ENCODE data around the gene MRRF. TPM values are rescaled to one million over a fixed set of nuclear protein-coding genes. Genes with fewer than 3 reads are reported as not detected.
"Not testable (repeated sequence)": the region's sequence is repeated elsewhere in the genome, so short reads cannot be mapped to it uniquely, and the experiment has no call there.

The MRRF gene
- polyA plus RNA-seq, 3 donors, result 19.9 to 27.9 (median 24.3) TPM

GRCh38 chr9:122340161-122340560 lies 75.5 kb downstream of the MRRF start:
- 60 to 74% (median 63%) methylated on average over 6 of the region's 6 CpGs for WGBS, 3 donors
- H3K27ac ChIP-seq (ENCODE audit: low read depth, low read length), result no peak overlapping the region

GRCh38 chr9:122342323-122343050 lies 77.8 kb downstream of the MRRF start:
- WGBS, 3 donors, result 78 to 86% (median 84%) methylated on average over 15 of the region's 15 CpGs

GRCh38 chr9:122346478-122347347 lies 82.0 kb downstream of the MRRF start:
- 5 to 7% (median 6%) methylated on average over 78 to 90 of the region's 90 CpGs for WGBS, 3 donors
- no peak overlapping the region for H3K27ac ChIP-seq (ENCODE audit: low read depth, low read length)

More at GRCh38 chr9:122342323-122343050, 77.8 kb downstream of the MRRF start:
- no peak overlapping the region for H3K27ac ChIP-seq (ENCODE audit: low read depth, low read length)

GRCh38 chr9:122347348-122348287 lies 82.9 kb downstream of the MRRF start:
- 38 to 40% (median 38%) methylated on average over 16 of the region's 16 CpGs for WGBS, 3 donors
- H3K27ac ChIP-seq (ENCODE audit: low read depth, low read length), result no peak overlapping the region

- no peak overlapping the region for H3K27ac ChIP-seq (ENCODE audit: low read depth, low read length)
- WGBS, 3 donors, result 32 to 79% (median 39%) methylated on average over 12 of the region's 12 CpGs
These were observed 83.7 kb downstream of the MRRF start for GRCh38 chr9:122348288-122348777.

GRCh38 chr9:122348791-122349190 lies 84.1 kb downstream of the MRRF start:
- 53 to 74% (median 61%) methylated on average over 2 of the region's 2 CpGs for WGBS, 3 donors
- H3K27ac ChIP-seq (ENCODE audit: low read depth, low read length), result no peak overlapping the region

- 74 to 84% (median 82%) methylated on average over 4 of the region's 4 CpGs for WGBS, 3 donors
- no peak overlapping the region for H3K27ac ChIP-seq (ENCODE audit: low read depth, low read length)
These were observed 84.5 kb downstream of the MRRF start for GRCh38 chr9:122349201-122349600.

GRCh38 chr9:122350577-122351355 lies 86.1 kb downstream of the MRRF start:
- no peak overlapping the region for H3K27ac ChIP-seq (ENCODE audit: low read depth, low read length)
- WGBS, 3 donors, result 36 to 41% (median 41%) methylated on average over 11 of the region's 11 CpGs

GRCh38 chr9:122354536-122355199 lies 90.0 kb downstream of the MRRF start:
- no peak overlapping the region for H3K27ac ChIP-seq (ENCODE audit: low read depth, low read length)
- WGBS, 3 donors, result 74 to 79% (median 74%) methylated on average over 8 of the region's 8 CpGs

- H3K27ac ChIP-seq (ENCODE audit: low read depth, low read length), result no peak overlapping the region
- 83 to 90% (median 83%) methylated on average over 4 of the region's 4 CpGs for WGBS, 3 donors
These were observed 90.7 kb downstream of the MRRF start for GRCh38 chr9:122355336-122355875.

GRCh38 chr9:122356627-122357026 lies 91.9 kb downstream of the MRRF start:
- 40 to 64% (median 47%) methylated on average over 2 of the region's 2 CpGs for WGBS, 3 donors
- H3K27ac ChIP-seq (ENCODE audit: low read depth, low read length), result no peak overlapping the region

GRCh38 chr9:122360891-122361290 lies 96.2 kb downstream of the MRRF start:
- WGBS, 3 donors, result 71 to 80% (median 76%) methylated on average over 8 of the region's 8 CpGs
- H3K27ac ChIP-seq (ENCODE audit: low read depth, low read length), result no peak overlapping the region

- 91 to 94% (median 92%) methylated on average over 12 of the region's 12 CpGs for WGBS, 3 donors
- H3K27ac ChIP-seq (ENCODE audit: low read depth, low read length), result not testable (repeated sequence)
These were observed 98.4 kb downstream of the MRRF start for GRCh38 chr9:122363131-122363530.

- WGBS, 3 donors, result 91 to 95% (median 93%) methylated on average over 10 of the region's 10 CpGs
- H3K27ac ChIP-seq (ENCODE audit: low read depth, low read length), result no peak overlapping the region
These were observed 99.6 kb downstream of the MRRF start for GRCh38 chr9:122364117-122364782.

GRCh38 chr9:122364783-122365150 lies 100.1 kb downstream of the MRRF start:
- H3K27ac ChIP-seq (ENCODE audit: low read depth, low read length), result no peak overlapping the region
- WGBS, 3 donors, result 40 to 79% (median 63%) methylated on average over 10 of the region's 10 CpGs

- WGBS, 3 donors, result 75 to 81% (median 79%) methylated on average over 6 of the region's 6 CpGs
- no peak overlapping the region for H3K27ac ChIP-seq (ENCODE audit: low read depth, low read length)
These were observed 101.5 kb downstream of the MRRF start for GRCh38 chr9:122366074-122366660.
